ENCODE results near the gene RD3L. TPM values are rescaled to one million over a fixed set of nuclear protein-coding genes. Genes with fewer than 3 reads are reported as not detected.

Gene RD3L
- total and polyA plus RNA-seq, 10 of the 15 experiments (the other 5 are each of a cell fraction or from before 2014, with no cell fraction given) = not detected

GRCh38 chr14:103960457-103961055, 18.2 kb upstream of the RD3L start:
- ChIA-PET POLR2A (no interaction called here), SMC1A (ENCODE audit: uncharacterized antibody, unreplicated experiment) (interaction anchor here (0.7 kb wide), 1 partner anchor 35 kb away, joined by 3 read pairs; no protein-coding TSS in a partner anchor), CTCF (no interaction called here), RAD21 (ENCODE audit: unreplicated experiment) (no interaction called here)
- ATAC-seq = no peak
- Histone ChIP-seq H3K4me2 (ENCODE audit: control insufficient read depth, insufficient read depth) (no peak overlapping the region), H3K4me3 (no peak overlapping the region), H3K27ac (ENCODE audit: control insufficient read depth, insufficient read depth) (no peak overlapping the region), H3K36me3 (ENCODE audit: control insufficient read depth in 2 of 2, insufficient read depth in 2 of 2, low read length in 1 of 2) (no peaks in the 10 kb centered on the region), H4K20me1 (ENCODE audit: control insufficient read depth, insufficient read depth) (no peaks in the 10 kb centered on the region), H3K4me1 (ENCODE audit: control insufficient read depth, insufficient read depth, low read length) (no peaks in the 10 kb centered on the region), H3K79me2 (ENCODE audit: control insufficient read depth, insufficient read depth, low read length) (no peaks in the 10 kb centered on the region), H3K27me3 (replicated peaks in 1 of 2; ENCODE audit: control insufficient read depth in 2 of 2, insufficient read depth in 2 of 2, low read length in 1 of 2) (no peaks in the 10 kb centered on the region; a peak in 2 of 4 replicates), H2AFZ (ENCODE audit: control insufficient read depth, low read depth, low read length) (no peak overlapping the region), H3K9me3 (replicated peaks; ENCODE audit: control insufficient read depth, insufficient read depth, low read length) (no peaks in the 10 kb centered on the region), H3K9ac (ENCODE audit: control insufficient read depth, insufficient read depth, low read length) (no peak overlapping the region)
- BruUV-seq (replicated peaks) = no TSS peak
- intact Hi-C loops (cut with micrococcal nuclease; ENCODE audit: unreplicated experiment) (no loop called here), in situ Hi-C loops (cut with MboI) (no loop called here)
- 54% methylated on average over 11 of the region's 11 CpGs for WGBS (ENCODE audit: insufficient coverage, insufficient replicate concordance, low lambda C conversion rate, missing lambda C conversion rate)
- FAIRE-seq = no peak
- DNase-seq (ENCODE audit: low read depth, low spot score) = no peak
- TF ChIP-seq EGR1 (IDR thresholded peaks at IDR 0.05; ENCODE audit: borderline replicate concordance in 1 of 2, low read depth in 2 of 2, low read length in 2 of 2) = no peak
- no peak for TF ChIP-seq PAX8 (IDR thresholded peaks at IDR 0.05)

- no peak overlapping the region for H3K4me3 ChIP-seq
- intact Hi-C loops (cut with micrococcal nuclease; ENCODE audit: unreplicated experiment) (no loop called here), in situ Hi-C loops (cut with MboI) (no loop called here)
- BruUV-seq (replicated peaks) = no TSS peak
- no peak overlapping the region for H3K27ac ChIP-seq (ENCODE audit: control insufficient read depth, insufficient read depth)
- no peaks in the 10 kb centered on the region for H4K20me1 ChIP-seq (ENCODE audit: control insufficient read depth, insufficient read depth)
- RAD21 ChIA-PET (ENCODE audit: unreplicated experiment) = interaction anchor here (0.5 kb wide), 1 partner anchor 139 kb away, joined by 3 read pairs; no protein-coding TSS in a partner anchor
- FAIRE-seq (no peak), ATAC-seq (no peak), DNase-seq (ENCODE audit: low read depth, low spot score) (no peak)
- TF ChIP-seq, protein P1, sequence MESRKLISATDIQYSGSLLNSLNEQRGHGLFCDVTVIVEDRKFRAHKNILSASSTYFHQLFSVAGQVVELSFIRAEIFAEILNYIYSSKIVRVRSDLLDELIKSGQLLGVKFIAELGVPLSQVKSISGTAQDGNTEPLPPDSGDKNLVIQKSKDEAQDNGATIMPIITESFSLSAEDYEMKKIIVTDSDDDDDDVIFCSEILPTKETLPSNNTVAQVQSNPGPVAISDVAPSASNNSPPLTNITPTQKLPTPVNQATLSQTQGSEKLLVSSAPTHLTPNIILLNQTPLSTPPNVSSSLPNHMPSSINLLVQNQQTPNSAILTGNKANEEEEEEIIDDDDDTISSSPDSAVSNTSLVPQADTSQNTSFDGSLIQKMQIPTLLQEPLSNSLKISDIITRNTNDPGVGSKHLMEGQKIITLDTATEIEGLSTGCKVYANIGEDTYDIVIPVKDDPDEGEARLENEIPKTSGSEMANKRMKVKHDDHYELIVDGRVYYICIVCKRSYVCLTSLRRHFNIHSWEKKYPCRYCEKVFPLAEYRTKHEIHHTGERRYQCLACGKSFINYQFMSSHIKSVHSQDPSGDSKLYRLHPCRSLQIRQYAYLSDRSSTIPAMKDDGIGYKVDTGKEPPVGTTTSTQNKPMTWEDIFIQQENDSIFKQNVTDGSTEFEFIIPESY (IDR thresholded peaks at IDR 0.05) = no peak
- TF ChIP-seq USF2 (IDR thresholded peaks at IDR 0.05; ENCODE audit: borderline replicate concordance, low read depth, low read length) (no peak), SMC3 (IDR thresholded peaks at IDR 0.05; ENCODE audit: borderline replicate concordance, low read length) (no peak)
- WGBS (ENCODE audit: insufficient coverage, insufficient replicate concordance, low lambda C conversion rate, missing lambda C conversion rate) = 46% methylated on average over 5 of the region's 5 CpGs
- POLR2A ChIA-PET = no interaction called here
- H2AFZ ChIP-seq (ENCODE audit: control insufficient read depth, low read depth, low read length) = no peak overlapping the region
- H3K36me3 ChIP-seq (ENCODE audit: control insufficient read depth in 2 of 2, insufficient read depth in 2 of 2, low read length in 1 of 2) = no peaks in the 10 kb centered on the region
- H3K27me3 ChIP-seq (replicated peaks in 1 of 2; ENCODE audit: control insufficient read depth in 2 of 2, insufficient read depth in 2 of 2, low read length in 1 of 2) = peaks cover 0 to 4% of the 10 kb centered on the region in 2 experiments; a peak in 1 of 4 replicates
- no peak overlapping the region for H3K9ac ChIP-seq (ENCODE audit: control insufficient read depth, insufficient read depth, low read length)
- SMC1A ChIA-PET (ENCODE audit: uncharacterized antibody, unreplicated experiment) = no interaction called here
- no peak overlapping the region for H3K4me2 ChIP-seq (ENCODE audit: control insufficient read depth, insufficient read depth)
- H3K4me1 ChIP-seq (ENCODE audit: control insufficient read depth, insufficient read depth, low read length) = no peaks in the 10 kb centered on the region
- no peaks in the 10 kb centered on the region for H3K79me2 ChIP-seq (ENCODE audit: control insufficient read depth, insufficient read depth, low read length)
- CTCF ChIA-PET = no interaction called here
- no peaks in the 10 kb centered on the region for H3K9me3 ChIP-seq (replicated peaks; ENCODE audit: control insufficient read depth, insufficient read depth, low read length)
These were observed 6.9 kb upstream of the RD3L start for GRCh38 chr14:103949131-103949790.
